GM18499 (cell line): ENCODE measurements around the gene FAF1.

ENCODE experiments used
- ATAC-seq: cut with Tn5 transposase; IDR thresholded peaks from one replicate; pipeline ENCODE4 v1.9.1; 2021; ENCODE audit warnings: moderate number of reproducible peaks; ENCODE audit not compliant: insufficient read depth, unreplicated experiment

The FAF1 gene

DNA sequence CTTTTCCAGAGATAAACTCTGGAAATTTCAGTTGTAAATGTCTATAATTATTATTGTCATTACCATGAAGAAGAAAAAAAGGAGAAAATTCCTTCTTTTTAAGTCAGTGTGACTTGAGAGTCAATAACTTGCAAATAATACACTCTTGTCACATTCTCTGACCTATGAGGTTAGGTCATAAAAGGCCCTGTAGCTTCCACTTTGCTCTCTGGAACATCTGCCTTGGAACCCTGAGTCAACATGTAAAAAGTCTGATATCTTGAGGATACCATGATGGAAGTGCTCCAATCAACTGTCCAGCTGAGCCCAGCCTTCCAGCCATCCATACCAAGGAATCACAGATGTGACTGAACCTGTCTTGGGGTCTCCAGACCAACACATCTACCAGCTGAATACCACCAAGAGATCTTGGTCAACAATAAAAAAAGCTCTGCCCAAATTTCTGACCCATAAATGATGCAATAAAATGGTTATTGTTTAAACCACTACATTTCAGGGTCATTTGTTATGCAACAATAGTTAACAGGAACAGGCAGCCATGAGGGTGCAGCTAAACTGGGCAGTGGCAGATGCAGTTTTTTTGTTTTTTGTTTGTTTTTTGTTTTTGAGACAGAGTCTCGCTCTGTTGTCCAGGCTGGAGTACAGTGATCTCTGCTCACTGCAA lies 547.1 kb downstream of the FAF1 start:
- ATAC-seq: no peak

DNA sequence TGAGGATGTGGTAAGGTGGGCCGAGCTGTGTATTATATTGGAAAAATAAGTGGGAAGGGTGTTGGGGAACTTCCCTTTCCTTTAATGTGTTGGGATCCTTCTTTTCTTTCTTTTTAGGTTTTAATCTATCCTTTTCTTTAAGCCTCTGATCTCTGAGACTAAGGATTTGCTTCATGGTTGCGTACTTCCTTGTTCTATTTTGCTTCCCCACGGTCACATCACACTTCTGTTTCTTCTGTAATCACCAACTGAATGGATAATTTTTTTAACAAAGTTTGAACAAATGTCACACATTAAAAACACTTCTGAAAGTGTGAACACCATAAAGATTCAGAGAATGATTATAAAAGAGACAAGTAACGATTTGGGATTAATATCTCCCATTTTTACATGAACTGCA lies 554.3 kb downstream of the FAF1 start:
- ATAC-seq: no peak

DNA sequence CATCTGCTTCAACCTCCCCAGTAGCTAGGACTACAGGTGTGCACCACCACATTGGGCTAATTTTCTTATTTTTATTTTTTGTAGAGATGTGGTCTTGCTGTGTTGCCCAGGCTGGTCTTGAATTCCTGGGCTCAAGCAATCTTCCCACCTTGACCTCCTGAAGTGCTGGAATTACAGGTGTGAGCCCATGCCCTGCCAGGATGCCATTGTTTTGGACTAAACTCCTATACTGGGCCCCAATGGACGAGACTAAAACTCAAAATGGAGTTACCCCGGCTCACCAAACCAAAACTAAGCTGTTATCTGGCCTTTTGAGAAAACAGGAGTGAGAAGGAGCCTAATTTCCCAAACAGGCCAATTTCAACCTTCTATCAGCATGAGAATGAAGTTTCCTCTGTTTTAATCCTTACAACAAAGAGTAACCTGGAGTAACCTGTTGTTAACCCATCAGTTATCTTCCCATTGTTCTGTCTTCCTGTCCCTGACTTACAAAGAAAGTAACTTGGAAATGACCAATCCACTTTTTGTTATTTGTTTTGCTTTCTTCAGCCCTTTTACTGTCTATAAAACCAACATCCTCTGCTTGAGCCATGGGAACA lies 566.4 kb downstream of the FAF1 start:
- ATAC-seq: no peak
